DMS79 (cell line): ENCODE measurements around the gene FXYD1.

Source experiments
- DNase-seq: peaks from one replicate; lab custom pipeline; 2025; lab: John Stamatoyannopoulos, UW

FXYD1 gene

DNA sequence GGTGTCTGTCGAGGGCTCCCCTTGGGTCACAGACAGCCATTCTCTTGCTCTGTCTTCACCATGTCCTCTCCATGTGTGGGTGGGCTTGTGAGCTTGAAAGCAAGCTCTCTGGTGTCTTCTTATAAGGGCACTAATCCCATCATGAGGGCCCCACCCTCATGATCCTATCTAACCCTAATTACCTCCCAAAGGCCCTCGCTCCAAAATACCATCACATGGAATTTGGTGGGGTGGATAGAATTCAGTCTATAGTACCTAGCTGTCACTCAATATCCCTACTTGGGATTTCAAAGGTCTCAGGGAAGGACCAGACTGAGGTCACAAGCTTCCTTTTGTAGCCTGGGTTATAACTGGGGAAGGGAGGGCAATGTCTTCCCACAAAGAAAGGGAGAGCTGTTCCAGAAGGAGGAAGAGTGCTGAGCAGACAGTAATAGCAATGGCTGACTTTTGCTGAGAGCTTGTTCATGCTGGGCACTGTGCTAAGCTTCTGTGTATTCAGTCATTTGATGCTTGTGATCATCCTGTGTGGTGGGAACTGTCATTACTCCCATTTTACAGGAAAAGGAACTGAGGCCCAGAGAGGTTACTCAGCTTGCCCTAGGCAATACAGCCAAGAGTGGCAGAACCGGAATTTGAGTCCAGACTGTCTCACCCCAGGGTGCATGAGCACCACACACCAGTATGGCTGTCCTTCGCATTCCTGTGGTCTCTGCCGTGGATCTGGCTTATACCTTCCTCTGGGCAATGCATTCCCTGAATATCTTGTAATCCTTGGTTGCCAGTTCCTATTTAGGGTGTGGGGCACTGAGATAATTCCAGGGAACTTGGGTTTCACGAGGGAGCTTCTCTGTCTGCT is 24.1 kb downstream of the FXYD1 start:
- no peak for DNase-seq

DNA sequence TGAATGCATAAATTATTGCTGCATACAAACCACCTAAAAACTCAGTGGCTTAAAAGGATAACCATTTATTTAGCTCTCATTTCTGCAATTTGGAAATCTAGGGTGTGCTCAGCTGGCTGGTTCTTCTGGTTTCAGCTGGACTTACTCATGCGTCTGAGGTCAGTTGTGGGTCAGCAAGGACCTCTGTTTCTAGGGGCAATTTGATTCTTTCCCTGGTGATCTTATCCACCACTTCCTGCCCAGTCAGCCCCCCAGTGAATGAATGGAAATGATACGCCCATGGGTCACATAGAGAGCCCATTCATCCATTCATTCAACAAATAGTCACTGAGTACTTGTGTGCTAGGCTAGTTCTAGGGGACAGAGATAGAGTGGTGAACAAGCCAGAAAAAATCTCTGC is 25.8 kb downstream of the FXYD1 start:
- no peak for DNase-seq

DNA sequence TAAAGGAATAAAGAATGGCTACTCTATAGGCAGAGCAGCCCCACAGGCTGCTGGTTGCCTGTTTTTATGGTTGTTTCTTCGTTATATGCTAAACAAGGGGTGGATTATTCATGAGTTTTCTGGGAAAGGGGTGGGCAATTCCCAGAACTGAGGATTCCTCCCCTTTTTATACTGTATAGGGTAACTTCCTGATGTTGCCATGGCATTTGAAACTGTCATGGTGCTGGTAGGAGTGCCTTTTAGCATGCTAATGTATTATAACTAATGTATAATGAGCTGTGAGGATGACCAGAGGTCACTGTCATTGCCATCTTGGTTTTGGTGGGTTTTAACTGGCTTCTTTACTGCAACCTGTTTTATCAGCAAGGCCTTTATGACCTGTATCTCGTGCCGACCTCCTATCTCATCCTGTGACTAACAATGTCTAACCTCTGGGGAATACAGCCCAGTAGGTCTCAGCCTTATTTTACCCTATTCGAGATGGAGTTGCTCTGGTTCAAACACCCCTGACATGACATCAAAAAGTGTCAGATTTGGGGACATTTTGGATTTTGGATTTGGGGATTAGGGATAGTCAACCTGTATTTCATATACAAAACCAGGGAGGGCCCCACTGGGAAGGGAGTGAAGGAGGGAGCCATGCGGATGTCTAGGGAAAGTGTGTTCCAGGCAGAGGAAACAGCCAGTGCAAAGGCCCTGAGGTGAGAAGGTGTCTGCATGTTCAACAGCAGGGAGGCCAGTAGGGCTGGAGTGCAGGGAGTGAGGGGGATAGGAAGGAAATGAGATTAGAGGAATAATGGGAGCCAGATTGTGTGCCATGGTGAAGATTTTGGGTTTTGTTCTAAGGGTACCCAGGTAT is 26.8 kb downstream of the FXYD1 start:
- DNase-seq: no peak

DNA sequence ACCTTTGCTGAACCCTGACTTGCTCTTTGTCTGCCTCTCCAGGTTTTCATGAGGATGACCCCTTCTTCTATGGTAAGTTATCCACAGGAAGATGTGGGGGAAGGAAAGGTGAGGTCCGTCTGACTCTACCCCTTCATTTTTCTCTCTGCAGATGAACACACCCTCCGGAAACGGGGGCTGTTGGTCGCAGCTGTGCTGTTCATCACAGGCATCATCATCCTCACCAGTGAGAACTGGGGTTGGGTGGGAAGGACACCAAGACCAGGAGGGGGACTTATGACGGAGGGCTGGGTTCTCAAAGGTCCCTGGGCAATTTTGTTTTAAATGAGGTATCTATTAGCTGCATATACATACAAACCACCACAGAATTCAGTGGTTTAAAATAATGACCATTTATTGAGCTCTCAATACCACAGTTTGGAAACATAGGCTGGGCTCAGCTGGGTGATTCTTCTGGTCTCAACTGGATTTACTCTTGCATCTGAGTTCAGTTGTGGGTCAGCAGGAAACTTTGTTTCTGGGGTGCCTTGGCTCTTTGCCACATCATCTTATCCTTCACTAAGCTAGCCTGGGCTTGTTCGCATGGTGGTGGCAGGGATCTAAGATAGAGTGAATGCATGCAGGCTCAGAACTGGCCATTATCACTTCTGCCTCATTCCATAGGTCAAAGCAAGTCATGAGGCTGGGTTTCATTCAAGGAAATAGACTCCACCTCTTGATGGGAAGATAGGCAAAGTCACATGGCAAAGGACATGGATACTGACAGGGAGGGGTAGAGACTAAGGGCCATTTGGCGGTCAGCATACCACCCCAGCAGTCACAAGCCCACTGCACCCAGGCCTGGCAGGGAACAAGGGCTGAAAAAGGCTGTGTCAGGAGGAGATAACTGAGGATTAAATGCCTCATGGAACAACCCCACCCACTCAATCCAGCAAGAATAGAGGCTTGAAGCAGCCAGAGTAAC is 27.8 kb downstream of the FXYD1 start:
- no peak for DNase-seq

DNA sequence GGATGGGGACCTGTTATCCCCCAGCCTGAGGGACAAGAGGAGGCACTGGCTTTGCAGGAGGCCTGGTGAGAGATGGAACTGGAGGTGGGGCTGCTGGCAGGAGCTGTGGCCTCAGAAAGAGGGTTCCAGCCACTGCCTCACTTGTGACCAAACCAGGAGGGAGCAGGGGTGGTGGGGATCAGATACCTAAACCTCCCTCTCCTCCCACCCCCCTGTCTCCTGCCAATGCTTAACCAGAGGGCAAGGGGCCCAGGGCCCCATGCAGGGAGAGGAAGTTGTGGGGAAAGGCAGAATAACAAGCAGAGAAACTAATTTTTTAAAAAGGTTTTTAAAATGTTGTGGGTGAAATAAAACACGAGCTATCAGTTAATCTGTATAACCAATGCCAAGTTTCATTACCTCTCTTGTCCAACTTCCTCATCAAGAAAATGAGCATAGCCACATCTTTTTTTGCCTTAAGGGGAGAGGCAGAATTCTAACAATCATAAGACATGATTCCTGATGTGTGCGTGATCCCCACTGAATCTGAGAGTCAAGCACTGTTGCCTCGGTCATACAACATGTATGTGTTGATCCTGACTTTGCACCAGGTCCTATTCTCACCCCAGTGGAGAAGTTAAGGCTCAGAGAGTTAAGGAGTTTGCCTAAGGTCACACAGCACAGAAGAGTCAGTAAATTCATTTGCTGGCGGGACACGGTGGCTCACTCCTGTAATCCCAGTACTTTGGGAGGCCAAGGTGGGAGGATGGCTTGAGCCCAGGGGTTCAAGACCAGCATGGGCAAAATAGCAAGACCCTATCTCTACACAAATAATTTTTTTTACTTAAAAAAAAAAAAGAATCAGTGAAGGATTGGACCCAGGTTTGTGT is 28.9 kb downstream of the FXYD1 start:
- DNase-seq: no peak

DNA sequence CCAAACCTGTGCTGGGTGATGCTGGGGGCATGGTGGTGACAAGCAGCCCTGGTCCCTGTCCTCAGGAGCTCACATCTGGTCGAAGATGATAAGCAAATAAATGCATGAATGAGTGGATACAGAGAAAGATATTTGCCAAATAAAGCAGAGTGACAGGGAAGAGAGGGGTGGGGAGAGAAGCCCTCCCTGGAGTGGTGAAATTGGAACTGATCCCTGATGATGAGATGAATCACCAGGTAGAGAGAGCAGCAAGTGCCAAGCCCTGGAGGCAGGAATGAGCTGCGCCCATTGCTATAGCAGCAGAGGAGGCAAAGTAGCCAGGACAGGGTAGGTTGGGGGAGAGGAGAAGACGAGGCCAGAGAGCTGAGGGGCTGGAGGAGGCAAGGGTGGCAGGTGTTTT is 29.6 kb downstream of the FXYD1 start:
- no peak for DNase-seq

DNA sequence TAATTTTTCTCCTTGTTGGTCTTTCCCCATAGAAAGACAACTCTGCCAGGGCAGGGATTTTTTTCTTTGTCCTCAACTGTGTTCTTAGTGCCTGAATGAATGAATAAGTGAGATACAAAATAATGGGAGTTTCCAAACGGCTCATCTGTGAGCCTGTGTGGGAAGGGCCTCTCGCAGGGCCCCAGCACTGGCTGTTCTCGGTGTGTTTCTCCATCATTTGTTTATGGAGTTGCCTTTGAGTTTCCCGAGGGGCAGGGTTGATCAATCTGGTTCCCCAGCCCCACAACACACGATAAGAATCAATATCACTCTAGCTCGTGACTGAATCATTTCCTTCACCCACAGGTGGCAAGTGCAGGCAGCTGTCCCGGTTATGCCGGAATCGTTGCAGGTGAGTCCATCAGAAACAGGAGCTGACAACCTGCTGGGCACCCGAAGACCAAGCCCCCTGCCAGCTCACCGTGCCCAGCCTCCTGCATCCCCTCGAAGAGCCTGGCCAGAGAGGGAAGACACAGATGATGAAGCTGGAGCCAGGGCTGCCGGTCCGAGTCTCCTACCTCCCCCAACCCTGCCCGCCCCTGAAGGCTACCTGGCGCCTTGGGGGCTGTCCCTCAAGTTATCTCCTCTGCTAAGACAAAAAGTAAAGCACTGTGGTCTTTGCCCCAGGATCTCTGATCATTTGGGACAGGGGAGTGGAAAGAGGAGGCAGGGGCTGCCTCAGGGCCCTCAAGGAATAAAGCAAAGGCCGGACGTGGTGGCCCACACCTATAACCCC is 30.8 kb downstream of the FXYD1 start:
- DNase-seq: no peak

DNA sequence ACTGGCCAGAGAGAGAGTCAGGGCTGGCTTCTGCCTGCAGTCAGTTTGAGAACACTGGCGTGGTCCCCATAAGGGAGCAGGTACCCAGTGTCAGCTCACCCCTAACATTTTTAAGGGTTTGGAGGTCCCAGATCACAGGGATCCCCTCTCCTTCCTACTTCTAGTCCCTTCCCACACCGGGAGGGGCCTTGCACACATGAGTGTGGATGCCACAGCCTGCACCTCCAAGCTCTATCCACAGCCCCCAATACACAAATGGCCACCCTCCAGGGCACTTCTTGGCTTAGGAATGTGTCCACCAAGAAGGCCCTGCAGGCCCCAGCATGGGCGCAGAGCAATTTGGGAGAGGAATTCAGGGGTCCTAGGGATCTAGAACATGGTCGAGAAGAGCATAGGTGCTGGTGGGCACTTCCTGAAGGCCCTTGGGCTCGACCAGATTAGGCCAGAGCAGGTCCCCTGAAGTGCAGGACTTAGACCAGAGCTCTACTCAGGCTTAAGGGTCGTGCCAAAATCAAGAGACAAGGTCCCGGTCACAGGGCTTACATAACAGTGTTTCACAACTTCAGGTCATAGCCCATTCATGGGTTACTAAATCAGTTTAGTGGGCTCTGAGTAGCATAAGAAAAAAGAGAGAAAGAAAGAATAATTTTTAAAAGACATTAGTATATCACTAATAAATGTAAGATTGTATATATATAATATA is 31.9 kb downstream of the FXYD1 start:
- no peak for DNase-seq

DNA sequence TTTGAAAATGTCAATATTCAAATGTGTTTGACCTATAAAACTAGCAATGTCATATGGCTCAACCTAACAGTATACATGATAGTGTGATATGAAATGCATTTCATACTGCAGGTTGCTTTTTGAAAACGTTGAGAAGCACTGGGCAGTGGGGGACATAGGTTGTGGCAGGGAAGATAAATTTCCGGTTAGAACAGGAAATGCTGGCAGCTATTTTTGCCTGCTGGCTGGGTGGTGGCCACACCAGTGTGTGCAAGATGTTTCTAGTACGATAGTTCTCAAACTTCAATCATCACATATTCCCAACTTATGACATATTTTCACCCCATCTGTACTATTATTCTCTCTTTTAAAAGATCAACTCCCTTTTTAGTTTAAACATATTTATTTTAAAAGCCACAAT is 33.1 kb downstream of the FXYD1 start:
- DNase-seq: no peak

DNA sequence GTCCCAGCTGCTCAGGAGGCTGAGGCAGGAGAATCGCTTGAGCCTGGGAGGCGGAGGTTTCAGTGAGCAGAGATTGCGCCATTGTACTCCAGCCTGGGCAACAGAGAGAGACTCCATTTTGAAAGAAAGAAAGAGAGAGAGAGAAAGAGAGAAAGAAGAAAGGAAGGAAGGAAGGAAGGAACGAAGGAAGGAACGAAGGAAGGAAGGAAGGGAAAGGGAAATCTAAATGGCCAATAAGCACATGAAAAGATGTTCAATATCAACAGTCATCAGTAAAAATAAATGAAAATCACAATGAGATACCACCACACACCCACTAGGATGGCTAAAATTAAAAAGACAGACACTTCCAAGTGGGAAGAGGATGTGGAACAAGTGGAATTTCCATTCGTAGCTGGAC is 35.6 kb downstream of the FXYD1 start:
- DNase-seq: no peak

DNA sequence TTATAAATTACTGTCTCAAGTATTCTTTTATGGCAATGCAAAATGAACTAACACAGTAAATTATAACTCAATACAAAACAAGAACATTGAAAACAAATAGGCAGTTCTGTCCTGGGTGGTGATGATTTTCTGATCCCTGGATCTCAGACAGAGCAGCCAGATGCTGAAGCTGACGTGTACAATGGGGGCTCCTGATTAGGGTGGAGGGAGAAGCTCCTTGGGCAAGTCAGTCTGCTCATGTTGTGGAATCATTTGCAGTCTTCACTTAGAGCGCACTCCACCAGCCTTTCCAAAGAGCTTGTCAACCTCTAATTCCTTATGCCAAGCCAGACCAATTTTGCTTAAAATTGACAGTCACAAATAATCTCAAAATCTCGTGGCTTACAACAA is 37.6 kb downstream of the FXYD1 start:
- DNase-seq: no peak

DNA sequence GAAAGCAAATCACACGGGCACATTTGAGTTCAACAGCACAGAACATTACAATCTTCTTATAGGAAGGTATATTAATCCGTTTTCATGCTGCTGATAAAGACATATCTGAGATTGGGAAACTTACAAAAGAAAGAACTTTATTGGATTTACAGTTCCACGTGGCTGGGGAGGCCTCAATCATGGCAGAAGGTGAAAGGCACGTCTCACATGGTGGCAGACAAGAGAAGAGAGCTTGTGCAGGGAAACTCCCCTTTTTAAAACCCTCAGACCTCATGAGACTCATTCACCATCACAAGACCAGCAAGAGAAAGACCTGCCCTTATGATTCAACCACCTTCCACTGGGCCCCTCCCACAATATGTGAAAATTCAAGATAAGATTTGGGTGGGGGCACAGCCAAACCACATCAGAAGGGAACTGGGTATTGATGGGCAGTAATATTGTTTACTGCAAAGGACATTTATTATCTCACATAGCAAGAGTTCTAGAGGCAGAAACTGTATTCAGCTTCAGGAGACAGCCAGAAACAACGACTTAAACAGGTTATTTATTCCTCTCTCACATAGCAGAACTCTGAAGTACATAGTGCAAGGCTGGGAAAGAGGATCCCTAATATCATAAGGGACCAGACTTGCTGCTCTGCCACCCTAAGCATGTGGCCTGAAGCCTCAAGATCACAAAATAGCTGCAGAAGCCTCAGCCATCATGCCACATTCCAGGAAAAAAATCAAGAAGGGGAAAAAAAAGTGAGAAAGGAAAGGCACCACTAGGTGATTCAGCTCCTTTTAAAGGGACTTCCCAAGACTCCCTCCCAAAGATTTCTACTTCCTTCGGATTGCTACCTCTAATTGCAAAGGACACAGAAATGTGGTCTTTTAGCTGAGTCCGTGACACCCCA is 39.0 kb downstream of the FXYD1 start:
- DNase-seq: no peak

DNA sequence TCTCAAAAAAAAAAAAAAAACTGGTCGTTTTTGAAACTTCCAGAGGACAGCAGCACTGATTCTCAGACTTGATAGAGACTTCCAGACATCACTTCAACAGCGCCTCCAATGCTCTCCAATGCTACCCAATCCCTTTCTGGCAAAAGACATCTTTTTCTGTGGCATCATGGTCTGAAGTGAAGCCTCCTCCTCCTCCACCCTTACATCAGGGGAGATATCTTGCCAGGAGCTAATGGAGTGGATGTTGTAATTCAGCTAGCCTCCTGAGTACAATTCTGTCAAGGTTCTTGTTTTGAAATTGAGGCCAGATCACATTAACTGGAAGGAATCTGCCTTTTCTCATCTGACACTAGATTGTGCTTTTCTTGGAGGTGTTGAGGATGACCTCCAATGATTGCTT is 40.1 kb downstream of the FXYD1 start:
- no peak for DNase-seq

DNA sequence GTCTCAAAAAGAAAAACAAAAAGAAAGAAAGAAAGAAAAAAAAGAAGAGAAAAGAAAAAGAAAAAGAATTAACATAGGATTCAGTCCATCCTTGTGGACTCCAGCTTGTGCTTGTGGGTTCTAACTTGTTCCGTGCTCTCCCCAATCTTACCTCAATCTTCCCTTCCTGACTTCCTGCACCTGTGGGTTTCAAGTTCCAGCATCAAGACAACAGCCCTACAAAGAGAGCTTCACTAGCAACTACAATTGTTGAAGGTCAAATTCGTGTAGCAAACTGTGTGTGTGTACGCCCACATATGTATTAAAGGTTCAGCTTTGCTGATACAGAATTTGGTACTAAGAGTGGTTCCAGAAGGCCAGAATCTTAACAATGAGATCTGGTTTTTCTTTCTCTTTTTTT is 41.2 kb downstream of the FXYD1 start:
- no peak for DNase-seq

DNA sequence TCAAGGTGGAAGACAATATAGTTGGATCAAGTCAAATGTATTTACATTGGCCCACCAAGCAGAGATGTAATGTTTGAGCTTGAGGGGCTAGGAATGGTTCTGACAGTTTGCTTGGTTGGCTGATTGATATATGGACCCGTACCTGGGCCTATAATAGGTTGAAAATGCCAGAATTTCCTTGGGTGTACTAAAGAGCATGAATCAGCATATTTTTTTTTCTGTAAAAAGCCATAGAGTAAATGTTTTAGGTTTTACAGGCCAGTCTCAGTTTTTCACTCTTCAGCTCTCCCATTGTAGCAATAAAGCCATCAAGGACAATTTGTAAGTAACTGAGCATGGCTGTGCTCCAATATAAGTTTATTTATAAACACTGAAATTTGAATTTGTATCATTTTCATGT is 42.8 kb downstream of the FXYD1 start:
- DNase-seq: no peak

DNA sequence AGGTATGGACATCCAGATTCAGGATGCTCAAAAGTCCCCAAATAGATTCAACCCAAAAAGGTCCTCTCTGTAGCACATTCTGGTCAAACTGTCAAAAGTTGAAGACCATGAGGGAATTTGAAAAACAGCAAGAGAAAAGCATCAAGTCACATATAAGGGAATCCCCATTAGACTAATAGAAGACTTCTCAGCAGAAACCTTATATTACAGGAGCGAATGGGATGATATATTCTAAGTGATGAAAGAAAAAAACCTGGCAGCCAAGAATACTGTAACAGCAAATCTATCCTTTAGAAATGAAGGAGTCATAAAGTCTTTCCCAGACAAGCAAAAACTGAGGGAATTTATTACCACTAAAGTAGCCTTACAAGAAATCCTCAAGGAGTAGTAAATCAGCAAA is 45.6 kb downstream of the FXYD1 start:
- no peak for DNase-seq

DNA sequence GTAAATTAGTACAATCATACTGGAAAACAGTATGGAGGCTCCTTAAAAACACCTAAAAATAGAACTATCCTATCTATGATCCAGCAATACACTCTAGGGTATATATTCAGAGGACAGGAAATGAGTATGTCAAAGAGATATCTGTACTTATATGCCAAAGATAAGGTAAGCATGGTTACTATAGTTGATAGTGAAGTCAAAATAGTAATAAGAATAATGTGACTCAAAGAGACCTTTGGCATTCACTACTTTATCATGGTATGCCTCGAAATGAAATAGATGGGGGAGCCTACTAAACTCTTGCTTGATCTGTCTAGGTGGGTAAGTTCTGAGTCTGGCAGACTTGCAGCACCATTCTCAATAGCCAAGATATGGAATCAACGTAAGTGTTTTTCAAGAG is 46.3 kb downstream of the FXYD1 start:
- no peak for DNase-seq
